Endothelial cell of hepatic sinusoid (primary cell): ENCODE data around the gene TNFSF8.

ENCODE experiments used
- in situ Hi-C: cut with HindIII; loops from 2 replicates; pipeline ENCODE4 v1.10.0; 2017; ENCODE audit warnings: low sequenced_read_pairs

Gene TNFSF8

GRCh38 chr9:114883709-114884108, 46.7 kb downstream of the TNFSF8 start:
- in situ Hi-C loops: no loop called here

- in situ Hi-C loops: no loop called here
Observed at GRCh38 chr9:114880291-114880745, 50.1 kb downstream of the TNFSF8 start.

- in situ Hi-C loops: no loop called here
Observed at GRCh38 chr9:114878879-114879564, 51.4 kb downstream of the TNFSF8 start.

- in situ Hi-C loops: no loop called here
Observed at GRCh38 chr9:114869845-114870244, 60.5 kb downstream of the TNFSF8 start.

- in situ Hi-C loops: no loop called here
Observed at GRCh38 chr9:114869378-114869777, 61.0 kb downstream of the TNFSF8 start.

GRCh38 chr9:114867327-114867726, 63.1 kb downstream of the TNFSF8 start:
- in situ Hi-C loops: no loop called here

GRCh38 chr9:114864471-114864870, 65.9 kb downstream of the TNFSF8 start:
- in situ Hi-C loops: no loop called here

- in situ Hi-C loops: no loop called here
Observed at GRCh38 chr9:114861922-114862605, 68.3 kb downstream of the TNFSF8 start.

GRCh38 chr9:114861273-114861672, 69.1 kb downstream of the TNFSF8 start:
- in situ Hi-C loops: no loop called here

- in situ Hi-C loops: no loop called here
Observed at GRCh38 chr9:114860187-114860586, 70.2 kb downstream of the TNFSF8 start.

- in situ Hi-C loops: no loop called here
Observed at GRCh38 chr9:114856942-114857315, 73.5 kb downstream of the TNFSF8 start.

- in situ Hi-C loops: no loop called here
Observed at GRCh38 chr9:114856215-114856941, 74.0 kb downstream of the TNFSF8 start.

- in situ Hi-C loops: no loop called here
Observed at GRCh38 chr9:114855488-114855887, 74.9 kb downstream of the TNFSF8 start.

- in situ Hi-C loops: no loop called here
Observed at GRCh38 chr9:114854736-114855355, 75.5 kb downstream of the TNFSF8 start.

GRCh38 chr9:114853071-114853855, 77.1 kb downstream of the TNFSF8 start:
- in situ Hi-C loops: no loop called here

- in situ Hi-C loops: no loop called here
Observed at GRCh38 chr9:114852050-114852594, 78.3 kb downstream of the TNFSF8 start.

- in situ Hi-C loops: no loop called here
Observed at GRCh38 chr9:114851306-114851705, 79.1 kb downstream of the TNFSF8 start.
